ENCODE measurements around the gene CELA2B.
"Not testable (repeated sequence)": the region's sequence is repeated elsewhere in the genome, so short reads cannot be mapped to it uniquely, and the experiment has no call there.

The CELA2B gene

GRCh38 chr1:15501208-15502032, 25.5 kb downstream of the CELA2B start:
- peak; percentile 85 for DNase-seq (ENCODE audit: low spot score)

GRCh38 chr1:15504436-15504835, 28.5 kb downstream of the CELA2B start:
- DNase-seq (ENCODE audit: low spot score) = no peak

- DNase-seq (ENCODE audit: low spot score) = no peak
These were observed 30.9 kb downstream of the CELA2B start for GRCh38 chr1:15506831-15507230.

GRCh38 chr1:15507278-15507677, 31.4 kb downstream of the CELA2B start:
- no peak for DNase-seq (ENCODE audit: low spot score)

- DNase-seq (ENCODE audit: low spot score) = no peak
These were observed 33.0 kb downstream of the CELA2B start for GRCh38 chr1:15508700-15509487.

- DNase-seq (ENCODE audit: low spot score) = no peak
These were observed 33.7 kb downstream of the CELA2B start for GRCh38 chr1:15509586-15509985.

GRCh38 chr1:15510611-15511405, 34.9 kb downstream of the CELA2B start:
- DNase-seq (ENCODE audit: low spot score) = no peak

GRCh38 chr1:15513192-15513591, 37.3 kb downstream of the CELA2B start:
- DNase-seq (ENCODE audit: low spot score) = no peak

- no peak for DNase-seq (ENCODE audit: low spot score)
These were observed 38.0 kb downstream of the CELA2B start for GRCh38 chr1:15513919-15514318.

GRCh38 chr1:15514557-15514956, 38.7 kb downstream of the CELA2B start:
- not testable (repeated sequence) for DNase-seq (ENCODE audit: low spot score)

- DNase-seq (ENCODE audit: low spot score) = no peak
These were observed 39.2 kb downstream of the CELA2B start for GRCh38 chr1:15515022-15515663.

- no peak for DNase-seq (ENCODE audit: low spot score)
These were observed 43.7 kb downstream of the CELA2B start for GRCh38 chr1:15519625-15520024.

GRCh38 chr1:15521206-15521906, 45.5 kb downstream of the CELA2B start:
- DNase-seq (ENCODE audit: low spot score) = not testable (repeated sequence)

GRCh38 chr1:15522551-15522950, 46.6 kb downstream of the CELA2B start:
- no peak for DNase-seq (ENCODE audit: low spot score)

GRCh38 chr1:15523104-15524020, 47.5 kb downstream of the CELA2B start:
- DNase-seq (ENCODE audit: low spot score) = no peak

- DNase-seq (ENCODE audit: low spot score) = no peak
These were observed 48.0 kb downstream of the CELA2B start, which contains the start of gene CASP9 for GRCh38 chr1:15524021-15524282. Gene CASP9 (minus strand): TSS chr1:15524215. CDS start chr1:15524200, 15 bp downstream.

- DNase-seq (ENCODE audit: low spot score) = peak; percentile 92
These were observed 48.6 kb downstream of the CELA2B start for GRCh38 chr1:15524283-15525049.

GRCh38 chr1:15525050-15526020, 49.4 kb downstream of the CELA2B start:
- DNase-seq (ENCODE audit: low spot score) = no peak
